HL-60/S4 treated with retinoic acid at 250 ng/mL for 4 days and 3 days (cell line): ENCODE results near the gene ULBP3.
"Not testable (repeated sequence)": the region's sequence is repeated elsewhere in the genome, so short reads cannot be mapped to it uniquely, and the experiment has no call there.

Experiments used
- in situ Hi-C: fragments of 300-500 bp; cut with MboI; formaldehyde crosslinking; loops from 2 replicates; pipeline ENCODE4 v1.7.0; 2022; ENCODE audit warnings: low sequenced_read_pairs

ULBP3 gene

DNA sequence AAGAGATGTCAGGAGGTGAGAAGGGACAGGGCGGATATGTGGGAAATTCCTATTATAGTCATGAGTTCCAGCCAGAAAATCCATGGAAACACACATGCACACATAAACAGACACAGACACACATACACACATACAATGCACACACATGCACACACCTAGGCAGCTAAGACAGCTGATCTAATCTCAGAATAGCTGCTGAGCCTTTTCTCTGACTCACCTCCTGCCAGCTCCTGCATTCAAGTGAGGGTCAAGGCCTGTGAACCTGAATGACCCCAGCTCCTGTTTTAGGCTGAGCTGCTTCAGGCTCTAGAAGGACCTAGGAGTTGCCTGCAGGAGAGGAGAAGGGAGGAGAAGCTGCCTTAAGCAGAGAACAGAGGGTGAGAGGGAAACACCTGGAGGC, 22.0 kb downstream of the ULBP3 start:
- in situ Hi-C loops, result no loop called here

DNA sequence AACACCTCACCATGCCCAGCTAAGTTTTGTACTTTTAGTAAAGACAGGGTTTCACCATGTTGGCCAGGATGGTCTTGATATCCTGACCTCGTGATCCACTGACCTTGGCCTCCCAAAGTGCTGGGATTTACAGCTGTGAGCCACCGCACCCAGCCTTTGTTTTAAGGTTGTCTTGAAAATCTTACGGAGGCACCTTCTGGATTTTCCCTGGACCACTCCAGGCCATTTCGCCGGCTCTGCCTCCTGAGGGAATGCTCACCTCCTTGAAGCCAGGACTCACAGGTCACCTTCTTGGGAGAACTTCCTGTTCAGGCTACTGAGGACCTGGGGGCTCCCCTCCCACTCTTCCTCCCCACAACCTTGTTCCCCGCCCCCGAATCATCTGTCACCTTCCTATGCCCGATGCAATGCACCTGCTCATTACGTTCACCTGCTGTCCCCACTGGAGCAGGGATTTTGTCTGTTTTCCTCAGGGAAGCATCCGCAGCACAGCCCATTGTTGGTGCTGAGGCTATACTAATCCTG, 24.2 kb downstream of the ULBP3 start:
- in situ Hi-C loops, result no loop called here

DNA sequence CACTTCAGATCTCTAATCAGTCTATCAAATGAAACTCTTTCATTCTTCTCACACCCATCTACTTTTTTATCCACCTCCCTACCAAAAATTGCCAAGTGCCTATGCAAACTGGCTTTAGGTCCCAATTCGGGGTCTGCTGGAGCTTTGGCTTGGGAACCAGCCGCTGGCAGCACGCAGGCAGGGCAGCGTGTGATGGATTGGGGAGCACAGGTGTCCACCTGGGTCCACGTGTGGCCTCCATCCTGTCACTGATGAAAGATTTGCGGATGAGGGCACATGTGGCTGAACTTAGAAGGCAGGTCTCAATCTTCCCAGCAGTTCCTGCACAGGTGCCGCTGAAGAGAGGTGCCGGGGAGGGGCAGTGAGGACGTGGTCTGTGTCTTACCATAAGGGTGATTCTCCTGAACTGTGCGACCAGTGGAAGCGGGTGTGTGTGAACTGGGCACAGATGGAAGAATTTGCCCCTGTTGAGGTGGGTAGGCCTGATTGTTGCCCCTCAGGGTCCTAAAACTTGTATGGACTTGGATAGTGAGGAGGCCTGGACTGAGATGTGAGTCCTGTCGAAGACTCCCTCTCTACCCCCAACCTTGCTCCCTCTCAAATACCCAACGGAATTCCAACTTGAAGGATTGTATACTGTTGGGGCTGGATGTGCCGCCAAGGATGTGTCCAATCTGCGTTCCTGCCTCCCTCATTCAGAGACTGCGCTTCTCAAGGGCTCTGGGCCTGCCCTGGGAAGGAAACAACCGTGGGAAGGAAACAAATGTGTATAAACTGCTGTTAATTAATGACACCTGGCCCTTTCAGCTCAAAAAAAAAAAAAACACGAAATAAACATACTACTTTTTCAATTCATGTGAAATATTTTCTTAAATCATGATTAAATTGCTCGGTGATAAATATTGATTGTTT, 25.2 kb downstream of the ULBP3 start:
- in situ Hi-C loops, result no loop called here

DNA sequence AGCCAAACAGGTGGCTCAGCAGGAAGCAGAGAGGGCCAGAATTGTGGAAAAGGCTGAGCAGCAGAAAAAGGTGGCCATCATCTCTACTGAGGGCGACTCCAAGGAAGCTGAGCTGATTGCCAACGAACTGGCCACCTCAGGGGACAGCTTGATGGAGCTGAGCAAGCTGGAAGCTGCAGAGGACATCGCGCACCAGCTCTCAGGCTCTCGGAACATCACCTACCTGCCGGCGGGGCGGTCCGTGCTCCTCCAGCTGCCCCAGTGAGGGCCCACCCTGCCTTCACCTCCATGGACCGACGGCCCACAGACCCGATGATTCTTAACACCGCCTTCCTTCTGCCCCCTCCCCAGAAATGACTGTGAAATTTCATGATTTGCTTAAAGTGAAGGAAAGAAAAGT, 25.8 kb downstream of the ULBP3 start:
- in situ Hi-C loops, result no loop called here

DNA sequence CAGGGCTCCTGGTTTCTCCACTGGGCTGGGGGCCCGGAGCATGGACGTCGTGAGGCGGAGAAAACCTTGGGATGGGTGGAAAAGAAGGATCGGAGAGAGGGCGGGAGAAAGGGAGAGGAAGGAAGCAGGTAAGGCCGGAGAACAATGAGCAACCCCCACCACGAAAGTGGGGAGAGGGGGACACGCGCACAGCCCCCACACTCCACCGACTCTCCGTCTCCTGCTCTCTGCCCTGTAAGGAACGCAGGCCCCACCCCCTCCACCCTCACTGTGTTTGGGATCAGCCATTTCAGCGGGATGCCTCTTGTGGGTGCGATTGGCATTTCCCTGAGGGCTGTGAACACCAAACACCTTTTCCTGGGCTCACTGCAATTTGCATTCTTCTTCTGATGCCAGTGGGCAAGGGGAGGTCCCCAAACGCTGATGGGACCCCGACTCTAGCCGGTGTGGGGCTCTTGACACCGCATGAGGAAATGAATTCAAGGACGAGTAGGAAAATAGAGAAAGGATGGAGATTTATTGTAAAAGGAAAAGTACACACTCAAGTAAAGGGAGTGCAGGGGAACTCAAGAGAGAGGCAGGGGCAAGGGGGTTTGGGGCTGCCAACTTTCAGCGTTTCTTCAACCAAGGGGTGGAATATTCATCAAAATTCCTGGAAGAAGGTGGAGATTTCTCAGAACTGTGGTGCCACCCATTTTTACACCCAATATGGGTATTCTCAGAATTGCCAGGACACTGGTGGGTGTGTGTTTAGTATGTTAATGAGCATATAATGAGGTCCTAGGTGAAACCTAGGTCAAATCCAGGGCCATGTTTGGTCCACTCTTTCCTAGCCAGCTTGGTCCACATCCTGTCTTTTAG, 30.5 kb downstream of the ULBP3 start:
- in situ Hi-C loops, result no loop called here

DNA sequence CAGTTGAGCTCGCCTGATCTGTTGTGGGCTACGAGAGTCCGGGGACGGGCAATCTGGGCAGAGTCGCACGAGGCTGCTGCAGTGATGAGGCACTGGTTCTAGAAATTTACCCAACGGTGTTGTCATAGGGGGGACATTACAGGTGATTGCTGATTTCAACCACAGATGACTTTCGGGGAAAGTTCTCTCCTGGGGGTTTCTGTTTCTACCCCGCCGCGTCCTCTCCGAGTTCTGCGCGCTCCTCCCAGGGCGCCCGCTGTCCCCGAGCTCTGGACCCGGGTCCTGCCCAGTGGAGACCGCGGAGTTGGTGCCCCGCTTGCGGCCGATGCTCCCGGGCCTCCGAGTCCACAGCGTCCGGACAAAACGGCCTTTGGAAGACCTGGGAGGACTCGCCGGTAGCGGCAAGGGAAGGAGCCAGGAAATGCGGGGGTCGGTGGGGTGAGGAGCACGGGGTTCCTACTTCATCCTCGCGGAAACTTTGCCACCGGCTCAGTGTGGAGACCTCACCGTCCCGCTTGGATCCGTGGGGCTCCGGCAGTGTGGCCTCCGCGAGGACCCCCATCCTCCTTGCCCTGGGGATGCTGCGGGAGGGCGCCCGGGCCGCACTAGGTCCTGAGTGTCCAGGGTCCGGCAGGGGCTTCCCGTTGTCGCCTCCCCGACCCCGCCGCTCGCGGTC, 31.3 kb downstream of the ULBP3 start:
- in situ Hi-C loops, result no loop called here

DNA sequence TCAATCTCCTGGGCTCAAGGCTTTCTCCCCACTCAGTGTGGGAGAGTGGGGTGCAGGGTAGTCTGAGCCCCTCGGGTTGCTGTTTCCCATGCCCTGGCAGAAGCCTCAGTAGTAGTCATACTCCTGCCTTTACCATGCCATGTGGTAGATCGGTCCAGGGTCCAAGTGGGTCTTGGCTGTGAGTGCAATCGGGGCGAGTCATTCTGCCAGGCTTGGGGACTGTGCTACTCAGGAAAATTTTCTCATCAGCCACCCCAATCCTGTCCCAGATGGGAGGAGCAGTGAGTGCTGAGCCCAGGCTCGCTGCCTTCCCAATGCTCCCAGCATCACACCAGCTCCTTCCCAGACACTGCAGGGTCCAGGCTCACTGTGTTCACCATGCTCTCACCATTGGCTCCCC, 32.8 kb downstream of the ULBP3 start:
- in situ Hi-C loops, result no loop called here

DNA sequence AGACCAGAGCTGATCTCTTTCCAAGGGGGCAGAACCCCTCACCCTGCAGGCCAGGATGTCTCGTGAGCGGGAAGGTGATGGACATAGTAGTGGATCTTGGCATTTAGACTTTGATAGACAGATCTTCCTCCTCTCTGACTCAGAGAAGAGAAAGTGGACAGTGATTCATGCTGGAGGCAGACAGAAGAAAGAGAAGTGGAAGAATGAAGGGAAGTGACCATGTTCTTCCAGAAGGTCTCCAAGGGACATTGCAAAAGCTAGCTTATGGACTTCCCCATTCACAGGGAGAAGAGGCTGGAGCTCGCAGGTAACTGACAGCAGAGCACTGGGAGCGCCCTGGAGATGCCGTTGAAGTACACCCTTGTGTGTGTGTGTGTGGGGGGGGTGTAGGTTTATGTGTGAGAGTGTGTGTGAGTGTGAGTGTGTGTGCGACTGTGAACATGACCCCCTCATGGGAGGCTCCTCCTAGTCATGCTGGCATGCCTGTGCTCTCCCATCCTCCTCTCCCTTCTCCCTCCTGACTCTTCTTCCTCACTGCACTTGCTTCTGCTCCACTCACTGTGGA, 35.6 kb downstream of the ULBP3 start:
- in situ Hi-C loops, result no loop called here

DNA sequence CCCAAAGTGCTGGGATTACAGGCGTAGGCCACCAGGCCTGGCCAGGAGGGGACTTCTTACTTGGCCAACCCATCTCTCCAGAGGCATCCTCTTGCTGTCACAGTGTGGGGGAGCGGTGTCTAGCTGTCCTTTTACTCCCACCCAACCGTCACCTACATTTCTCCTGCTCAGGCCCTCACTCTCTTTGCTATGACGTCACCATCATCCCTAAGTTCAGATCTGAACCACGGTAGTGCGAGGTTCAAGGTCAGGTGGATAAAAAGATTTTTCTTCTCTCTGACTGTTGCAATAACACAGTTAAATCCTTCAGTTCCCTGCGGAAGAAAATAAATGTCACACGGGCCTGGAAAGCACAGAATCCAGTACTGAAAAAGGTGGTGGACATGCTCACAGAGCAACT, 36.3 kb downstream of the ULBP3 start:
- in situ Hi-C loops, result no loop called here

DNA sequence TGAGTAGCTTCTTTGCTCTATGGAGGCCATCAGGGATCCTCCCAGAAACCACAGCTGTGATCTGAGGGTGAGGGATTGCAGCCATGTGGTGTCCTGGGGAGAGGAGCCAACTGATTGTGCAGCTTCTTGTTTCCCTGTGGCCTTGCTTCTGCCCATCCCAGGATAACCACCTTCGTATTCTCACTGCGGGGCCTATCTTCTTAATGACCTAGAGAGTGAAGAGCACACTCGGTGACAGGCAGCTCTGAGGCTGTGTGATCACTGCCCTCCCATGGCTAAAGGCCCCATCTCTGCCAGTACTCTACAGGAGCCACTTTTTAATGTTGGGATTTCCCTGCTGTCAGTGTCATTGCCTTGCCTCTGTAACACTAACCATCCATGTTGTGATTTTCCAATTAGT, 38.3 kb downstream of the ULBP3 start:
- in situ Hi-C loops, result no loop called here

DNA sequence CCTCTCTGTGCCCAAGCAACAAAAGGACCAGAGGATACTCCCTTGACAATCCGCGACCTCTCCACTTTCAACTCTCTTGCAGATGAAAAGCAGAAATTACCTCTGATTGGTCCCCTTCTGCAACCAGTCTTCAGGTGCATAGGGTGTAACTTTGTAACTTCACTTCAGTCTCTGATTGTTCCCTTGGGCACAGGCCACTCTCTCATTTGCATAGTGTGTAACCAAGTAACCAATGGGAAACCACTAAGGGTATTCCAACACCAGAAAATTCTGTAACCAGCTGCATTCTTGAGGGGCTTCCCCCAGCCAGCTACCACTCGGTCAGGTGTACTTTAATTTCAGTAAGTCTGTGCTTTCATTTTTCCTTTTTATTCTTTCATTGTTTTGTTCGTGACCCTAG, 39.2 kb downstream of the ULBP3 start:
- in situ Hi-C loops, result no loop called here

DNA sequence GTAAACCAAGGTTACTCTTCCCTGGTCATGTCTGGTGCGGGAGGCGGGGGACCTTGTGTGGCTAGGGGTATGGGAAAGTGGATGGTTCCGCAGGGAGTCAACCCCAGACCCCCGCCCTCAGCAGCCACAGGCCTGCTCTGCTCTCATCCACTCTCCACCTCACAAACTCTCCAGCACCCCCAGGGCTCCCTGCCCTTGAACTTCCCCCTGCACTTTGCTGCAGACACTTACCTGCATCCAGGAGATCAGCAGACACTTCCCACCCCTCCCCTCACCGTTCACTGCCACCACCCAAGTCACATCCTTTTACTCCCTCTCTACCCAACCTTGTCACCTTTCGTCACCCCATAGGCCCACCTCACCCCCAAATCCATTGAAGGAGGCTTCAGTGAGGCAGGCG, 39.6 kb downstream of the ULBP3 start:
- in situ Hi-C loops, result no loop called here

DNA sequence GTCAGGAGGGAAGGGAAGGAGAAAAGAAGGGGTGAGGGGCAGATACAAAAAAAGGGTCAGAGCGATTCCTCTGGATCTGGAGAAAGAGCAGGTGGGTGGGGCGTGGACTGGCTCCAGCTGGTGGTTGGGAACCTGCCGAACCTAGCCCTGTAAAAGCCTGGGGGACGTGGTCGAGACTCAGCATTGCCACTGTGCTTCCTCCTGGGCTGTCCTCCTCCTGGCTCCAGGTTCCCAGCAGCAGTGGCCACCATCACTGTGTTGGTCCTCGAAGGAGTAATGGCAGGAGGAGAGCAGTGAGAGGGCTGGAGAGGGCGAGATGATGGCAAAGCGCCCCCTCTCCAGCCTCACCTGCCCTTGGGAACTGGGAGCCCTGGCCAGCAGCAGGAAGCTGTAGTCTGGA, 40.1 kb downstream of the ULBP3 start:
- in situ Hi-C loops, result no loop called here

DNA sequence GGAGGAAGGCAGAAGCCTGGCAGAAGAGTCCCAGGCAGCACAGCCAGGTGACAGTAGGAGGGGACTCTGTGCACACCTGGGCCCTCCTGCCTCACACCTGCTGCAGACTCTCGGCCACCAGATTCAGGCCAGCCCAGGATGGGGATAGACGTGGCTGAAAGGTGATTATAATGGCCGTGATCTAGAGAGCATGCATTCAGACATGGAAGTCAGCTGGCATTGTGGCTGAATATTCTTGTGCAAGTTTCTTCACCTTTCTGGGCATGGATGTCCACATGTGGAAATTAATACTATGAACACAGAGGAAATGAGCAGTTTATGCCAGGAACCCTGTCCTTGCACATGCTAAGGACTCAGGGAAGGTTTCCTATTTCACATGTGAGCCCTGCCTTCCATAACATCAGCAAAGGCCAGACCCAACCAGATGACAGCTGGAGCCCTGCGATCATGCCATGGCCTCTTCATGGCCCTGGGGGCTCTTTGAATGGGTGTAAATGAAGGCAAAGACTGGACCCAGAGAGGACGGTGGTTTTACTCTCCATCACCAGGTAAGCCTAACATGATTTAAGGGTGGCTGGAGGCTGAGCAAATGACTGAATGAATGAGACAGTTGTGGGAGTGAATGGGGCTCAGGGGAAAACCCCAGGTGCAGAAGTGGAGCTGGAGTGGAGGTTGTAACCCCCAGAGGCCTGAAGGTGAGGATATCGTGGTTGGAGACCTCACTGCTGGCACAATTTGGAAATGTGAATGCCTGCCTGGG, 40.9 kb downstream of the ULBP3 start:
- in situ Hi-C loops, result no loop called here

DNA sequence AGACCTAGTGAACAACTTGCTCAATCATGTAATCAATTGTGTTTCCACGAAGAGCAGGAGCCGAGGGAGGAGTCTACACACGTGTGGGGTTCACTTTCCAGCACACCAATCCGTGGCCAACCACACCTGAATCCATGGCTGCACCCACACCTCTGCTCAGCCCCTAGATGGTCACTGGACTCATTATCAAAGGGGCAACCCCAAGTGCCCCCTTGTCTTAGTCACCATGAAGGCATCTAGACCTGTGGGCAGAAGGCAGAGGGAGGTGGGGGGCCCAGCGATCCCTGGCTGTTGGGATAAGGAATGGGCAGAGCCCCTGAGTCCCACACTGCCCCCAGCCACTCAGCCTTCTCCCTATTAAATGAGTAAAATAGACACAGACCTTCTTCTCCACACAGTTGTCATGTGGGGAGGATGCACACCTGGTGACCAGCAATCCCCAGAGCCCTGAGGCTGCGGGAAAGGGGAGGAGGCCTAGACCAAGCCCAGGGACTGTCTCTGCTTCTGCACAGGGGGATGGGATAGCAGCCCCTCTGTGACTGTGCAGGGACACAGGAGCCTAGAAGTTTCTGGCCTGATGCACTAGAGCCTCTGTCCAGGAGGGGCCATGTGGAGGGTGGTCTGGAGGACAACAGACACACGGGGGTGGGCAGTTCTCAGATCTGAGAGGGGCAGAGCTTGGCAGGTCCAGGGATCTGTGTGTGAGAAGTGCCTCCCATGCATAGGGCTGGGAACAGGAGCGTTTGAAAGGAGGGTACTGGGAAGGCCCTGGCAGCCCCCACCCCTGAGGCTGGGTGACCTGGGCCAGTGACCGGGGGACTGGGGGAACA, 41.7 kb downstream of the ULBP3 start:
- in situ Hi-C loops, result no loop called here

DNA sequence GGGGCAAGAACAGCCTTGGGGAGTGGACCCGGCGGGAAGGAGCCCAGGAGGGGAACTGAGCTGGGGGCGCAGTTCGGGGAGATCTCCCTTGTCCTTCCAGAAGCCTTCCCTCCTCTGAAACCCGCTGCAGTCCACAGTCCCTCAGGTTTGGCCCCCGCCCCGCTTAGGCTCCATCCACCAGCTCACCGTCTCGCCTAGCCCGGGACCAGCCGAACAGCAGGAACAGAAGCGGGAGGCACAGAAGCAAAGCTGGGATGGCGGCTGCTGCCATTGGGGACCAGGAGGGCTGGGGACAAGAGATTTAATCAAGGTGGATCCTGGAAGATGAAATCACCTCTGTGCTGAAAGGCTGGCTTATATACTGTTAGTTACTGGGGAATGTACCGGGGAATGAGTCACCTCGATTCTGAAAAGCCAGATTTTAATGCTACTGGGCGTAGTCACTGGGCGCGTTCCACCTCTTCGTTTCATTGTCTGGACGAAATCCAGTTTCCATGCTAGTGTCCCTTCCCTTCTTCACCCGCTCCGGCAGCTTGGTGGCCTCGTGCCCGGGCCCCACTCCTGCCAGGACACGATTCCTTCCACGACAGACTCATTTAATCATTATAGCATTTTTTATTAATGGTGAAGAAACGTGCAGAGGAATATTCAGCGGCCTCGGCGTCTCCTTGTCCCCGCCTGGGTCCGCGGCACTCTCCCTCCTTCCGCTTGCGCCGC, 43.6 kb downstream of the ULBP3 start, which contains the start of gene RAET1L:
RAET1L (minus strand) TSS at position 332 of the 717 bp plus-strand sequence; CDS start at position 271, 61 bp downstream.
- in situ Hi-C loops, result no loop called here

DNA sequence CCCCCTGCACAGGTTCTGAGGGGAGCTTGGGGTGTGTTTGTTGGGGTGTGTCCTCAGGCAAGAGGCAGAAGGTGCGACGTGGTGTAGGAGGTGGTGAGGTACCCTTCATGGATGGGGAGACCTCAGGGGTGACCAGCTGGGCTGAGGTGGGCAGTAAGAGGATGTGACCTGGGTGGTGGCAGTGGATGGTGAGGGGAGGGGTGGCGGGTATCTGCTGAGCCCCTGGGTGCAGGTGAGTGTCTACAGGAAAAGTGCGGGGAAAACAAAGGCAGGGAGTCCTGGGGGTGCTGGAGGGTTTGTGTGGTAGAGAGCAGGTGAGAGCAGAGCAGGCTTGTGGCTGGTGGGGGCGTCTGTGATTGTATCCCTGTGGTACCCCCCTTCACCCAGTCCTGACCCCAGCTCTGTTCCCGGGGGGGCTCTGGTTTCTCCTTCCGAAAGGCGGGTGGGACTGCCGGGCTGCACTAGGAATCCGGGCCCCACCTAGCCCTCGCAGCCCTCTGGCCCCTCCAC, 44.2 kb downstream of the ULBP3 start:
- in situ Hi-C loops, result no loop called here

DNA sequence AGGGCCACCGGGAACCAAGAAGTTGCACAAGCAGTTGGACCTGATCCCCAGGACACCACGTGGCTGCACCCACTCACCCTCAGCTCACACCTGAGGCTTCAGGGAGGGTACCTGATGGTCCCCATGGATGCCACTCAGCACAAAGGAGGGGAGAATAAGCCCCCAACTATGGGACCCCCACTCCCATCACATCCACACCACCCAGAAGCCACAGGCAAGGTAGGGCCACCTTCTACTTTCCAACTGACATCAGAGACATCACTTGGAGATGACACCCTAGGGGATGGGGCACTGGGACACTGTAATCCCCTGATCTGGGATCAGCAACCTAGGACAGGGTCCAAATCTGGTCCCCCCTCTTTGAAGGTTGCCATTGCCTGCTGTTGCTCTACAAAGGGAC, 44.9 kb downstream of the ULBP3 start:
- in situ Hi-C loops, result not testable (repeated sequence)
